ENCODE measurements around the gene AP3S1. TPM values are rescaled to one million over a fixed set of nuclear protein-coding genes. Genes with fewer than 3 reads are reported as not detected.
A peak's percentile ranks its signal among the peaks of the same experiment; 100 is the strongest.

Gene AP3S1
- total and polyA plus RNA-seq, 2 of the 13 experiments (the other 11 are each of a cell fraction or from before 2014, with no cell fraction given), result 50.5 to 85.9 TPM

DNA sequence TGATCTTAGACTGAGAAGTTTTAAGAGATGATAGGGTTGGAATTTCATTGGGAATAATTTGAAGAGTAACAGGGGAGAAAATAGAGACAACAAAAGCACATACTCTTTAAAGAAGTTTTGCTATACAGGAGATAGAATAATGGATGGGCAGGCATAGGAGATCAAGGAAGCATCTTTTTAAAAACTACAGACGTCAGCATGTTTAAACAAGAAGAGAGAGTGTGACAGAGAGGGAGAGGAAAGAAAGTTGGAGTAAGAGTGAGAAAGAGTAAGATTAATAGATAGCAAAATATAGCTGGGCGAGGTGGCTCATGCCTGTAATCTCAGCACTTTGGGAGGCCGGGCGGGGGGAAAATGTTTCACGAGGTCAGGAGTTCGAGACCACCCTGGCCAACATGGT lies 115.2 kb downstream of the AP3S1 start:
- H3K36me3 ChIP-seq (replicated peaks in 1 of 2; ENCODE audit: control insufficient read depth in 1 of 2, insufficient read depth in 2 of 2, low read length in 2 of 2), result no peaks in the 10 kb centered on the region
- intact Hi-C loops (cut with micrococcal nuclease; ENCODE audit: unreplicated experiment), result no loop called here
- H4K20me1 ChIP-seq (ENCODE audit: insufficient read depth, low read length), result no peaks in the 10 kb centered on the region; the same call in 1 of the 2 replicates
- CTCF ChIA-PET (ENCODE audit: low intra/inter-chr PET ratio, low total read pairs), result no interaction called here
- no peak for ATAC-seq
- H3K27ac ChIP-seq (ENCODE audit: extremely low read length, insufficient read depth, low read length), result no peak overlapping the region
- no TSS peak for BruUV-seq (replicated peaks)
- no peaks in the 10 kb centered on the region for H3K79me2 ChIP-seq (ENCODE audit: insufficient read depth, low read length)
- no peak for DNase-seq (ENCODE audit: low spot score)
- no peak overlapping the region for H3K4me2 ChIP-seq (ENCODE audit: low read depth, low read length)
- in situ Hi-C loops (cut with HindIII; ENCODE audit: extremely low pct_ligation_motif_present, low pct_unique_long_range_greater_than_20kb), result no loop called here
- POLR2A ChIA-PET, result no interaction called here
- FAIRE-seq, result no peak
- H3K4me3 ChIP-seq (replicated peaks in 1 of 3; ENCODE audit: insufficient read depth in 1 of 3, low read depth in 2 of 3, low read length in 3 of 3), result no peak overlapping the region
- no peak overlapping the region for H2AFZ ChIP-seq (ENCODE audit: low read length)
- H3K4me1 ChIP-seq (ENCODE audit: insufficient read depth, low read length), result no peaks in the 10 kb centered on the region
- no peaks in the 10 kb centered on the region for H3K9me3 ChIP-seq (ENCODE audit: low read length)
- WGBS (ENCODE audit: low lambda C conversion rate), result 9% methylated on average over 6 of the region's 6 CpGs
- peaks cover 2 to 18% of the 10 kb centered on the region in 2 experiments; a peak in 4 of 5 replicates for H3K27me3 ChIP-seq (ENCODE audit: control insufficient read depth in 1 of 2, insufficient read depth in 2 of 2, low read length in 2 of 2)
- H3K9ac ChIP-seq (ENCODE audit: insufficient read depth, low read depth, low read length), result no peak overlapping the region
- TF ChIP-seq MAFK (conservative IDR thresholded peaks at IDR 0.05 in 1 of 2, IDR thresholded peaks at IDR 0.05 in 1 of 2; ENCODE audit: low read length in 2 of 2) (peak; percentile 39 to 73; a peak in 3 of 4 replicates), ZIK1 (CRISPR knock-in tag; IDR thresholded peaks at IDR 0.05; ENCODE audit: borderline replicate concordance, low read depth) (no peak), MAFF (IDR thresholded peaks at IDR 0.05; ENCODE audit: low read depth, low read length) (peak; percentile 54)

- Histone ChIP-seq H3K4me3 (replicated peaks in 1 of 3; ENCODE audit: insufficient read depth in 1 of 3, low read depth in 2 of 3, low read length in 3 of 3) (no peak overlapping the region), H3K36me3 (replicated peaks in 1 of 2; ENCODE audit: control insufficient read depth in 1 of 2, insufficient read depth in 2 of 2, low read length in 2 of 2) (no peaks in the 10 kb centered on the region), H2AFZ (ENCODE audit: low read length) (no peak overlapping the region), H3K9ac (ENCODE audit: insufficient read depth, low read depth, low read length) (no peak overlapping the region), H4K20me1 (ENCODE audit: insufficient read depth, low read length) (no peaks in the 10 kb centered on the region), H3K9me3 (ENCODE audit: low read length) (no peaks in the 10 kb centered on the region), H3K27me3 (ENCODE audit: control insufficient read depth in 1 of 2, insufficient read depth in 2 of 2, low read length in 2 of 2) (peaks cover 5 to 45% of the 10 kb centered on the region in 2 experiments), H3K4me2 (ENCODE audit: low read depth, low read length) (no peak overlapping the region), H3K79me2 (ENCODE audit: insufficient read depth, low read length) (no peaks in the 10 kb centered on the region), H3K27ac (ENCODE audit: extremely low read length, insufficient read depth, low read length) (no peak overlapping the region), H3K4me1 (ENCODE audit: insufficient read depth, low read length) (peaks cover 9% of the 10 kb centered on the region; the same call in 1 of the 2 replicates)
- no peak for FAIRE-seq
- in situ Hi-C loops (cut with HindIII; ENCODE audit: extremely low pct_ligation_motif_present, low pct_unique_long_range_greater_than_20kb), result no loop called here
- TF ChIP-seq SETDB1 (CRISPR knock-in tag; IDR thresholded peaks at IDR 0.05; ENCODE audit: borderline replicate concordance) (no peak), NFYB (CRISPR knock-in tag; IDR thresholded peaks at IDR 0.05) (no peak), ZNF367 (CRISPR knock-in tag; IDR thresholded peaks at IDR 0.05; ENCODE audit: borderline replicate concordance) (no peak)
- intact Hi-C loops (cut with micrococcal nuclease; ENCODE audit: unreplicated experiment), result no loop called here
- no TSS peak for BruUV-seq (replicated peaks)
- no peak for DNase-seq (ENCODE audit: low spot score)
- no peak for ATAC-seq
- CTCF ChIA-PET (ENCODE audit: low intra/inter-chr PET ratio, low total read pairs), result no interaction called here
- 68% methylated on average over 42 of the region's 42 CpGs for WGBS (ENCODE audit: low lambda C conversion rate)
- POLR2A ChIA-PET, result no interaction called here
These were observed 119.9 kb downstream of the AP3S1 start for GRCh38 chr5:115961381-115962238.

Measured in HepG2 (cell line).